Lower leg skin (tissue), 3 donors: Measurements from ENCODE around the gene SH2D7.

ENCODE experiments used
- POLR2A ChIP-seq, 2 donors: fragments of 450-650 bp; IDR thresholded peaks; one replicate each; pipeline ENCODE4 v1.6.1; 2016 to 2017; ENCODE audit warnings: antibody characterized with exemption in 2 of 2, mild to moderate bottlenecking in 1 of 2, moderate library complexity in 1 of 2
- TF ChIP-seq, protein P1 (sequence below), 3 donors: fragments of 450-650 bp; IDR thresholded peaks; one replicate each; pipeline ENCODE4 v1.5.1; 2016; ENCODE audit warnings: antibody characterized with exemption in 3 of 3, mild to moderate bottlenecking in 3 of 3, moderate library complexity in 2 of 3

DNA sequence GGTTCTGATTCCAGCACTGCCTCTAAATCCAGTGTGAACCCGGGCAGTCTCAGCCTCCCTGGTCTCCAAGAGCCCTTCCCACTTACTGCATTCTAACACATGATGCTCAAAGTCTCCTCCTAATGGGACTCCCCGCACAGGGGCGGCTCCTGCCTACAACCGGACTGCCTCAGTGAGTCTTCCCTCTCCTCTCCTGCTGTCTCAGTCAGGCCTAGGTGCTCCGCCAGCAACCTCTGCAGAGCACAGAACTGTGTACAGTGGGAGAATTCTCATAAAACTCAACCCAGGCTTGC, 43.8 kb upstream of the SH2D7 start:
- no peak for TF ChIP-seq POLR2A (IDR thresholded peaks at IDR 0.05)
- TF ChIP-seq, protein P1, sequence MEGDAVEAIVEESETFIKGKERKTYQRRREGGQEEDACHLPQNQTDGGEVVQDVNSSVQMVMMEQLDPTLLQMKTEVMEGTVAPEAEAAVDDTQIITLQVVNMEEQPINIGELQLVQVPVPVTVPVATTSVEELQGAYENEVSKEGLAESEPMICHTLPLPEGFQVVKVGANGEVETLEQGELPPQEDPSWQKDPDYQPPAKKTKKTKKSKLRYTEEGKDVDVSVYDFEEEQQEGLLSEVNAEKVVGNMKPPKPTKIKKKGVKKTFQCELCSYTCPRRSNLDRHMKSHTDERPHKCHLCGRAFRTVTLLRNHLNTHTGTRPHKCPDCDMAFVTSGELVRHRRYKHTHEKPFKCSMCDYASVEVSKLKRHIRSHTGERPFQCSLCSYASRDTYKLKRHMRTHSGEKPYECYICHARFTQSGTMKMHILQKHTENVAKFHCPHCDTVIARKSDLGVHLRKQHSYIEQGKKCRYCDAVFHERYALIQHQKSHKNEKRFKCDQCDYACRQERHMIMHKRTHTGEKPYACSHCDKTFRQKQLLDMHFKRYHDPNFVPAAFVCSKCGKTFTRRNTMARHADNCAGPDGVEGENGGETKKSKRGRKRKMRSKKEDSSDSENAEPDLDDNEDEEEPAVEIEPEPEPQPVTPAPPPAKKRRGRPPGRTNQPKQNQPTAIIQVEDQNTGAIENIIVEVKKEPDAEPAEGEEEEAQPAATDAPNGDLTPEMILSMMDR (IDR thresholded peaks at IDR 0.05), result no peak
